HepG2 (cell line): ENCODE data around the gene IL4I1. TPM values are rescaled to one million over a fixed set of nuclear protein-coding genes. Genes with fewer than 3 reads are reported as not detected.

ENCODE experiments used
- ATF5 ChIP-seq: sonication (generic); formaldehyde crosslinking; IDR thresholded peaks from 2 replicates; pipeline ENCODE4 v1.4.0; 2020; ENCODE audit warnings: mild to moderate bottlenecking, low read depth, missing genetic modification reagents
- DMAP1 ChIP-seq: IDR thresholded peaks from 2 replicates; pipeline ENCODE4 v1.6.1; 2016
- ELF1 ChIP-seq: sonication (generic); formaldehyde crosslinking; IDR thresholded peaks from 2 replicates; pipeline ENCODE4 v1.4.0; 2020; ENCODE audit warnings: missing genetic modification reagents
- GABPB1 ChIP-seq: IDR thresholded peaks from 2 replicates; pipeline ENCODE4 v1.6.1; 2016; ENCODE audit warnings: mild to moderate bottlenecking, missing genetic modification reagents, moderate library complexity, missing compliant biosample characterization
- GTF2F1 ChIP-seq: fragments of 150-350 bp; IDR thresholded peaks from 2 replicates; pipeline ENCODE4 v1.6.1; 2014; ENCODE audit warnings: low read length
- HCFC1 ChIP-seq: fragments of 150-350 bp; IDR thresholded peaks from 2 replicates; pipeline ENCODE4 v1.6.1; 2014; ENCODE audit warnings: low read depth, low read length
- HMG20A ChIP-seq: IDR thresholded peaks from 2 replicates; pipeline ENCODE4 v1.6.1; 2016; ENCODE audit warnings: borderline replicate concordance
- HOXA9 ChIP-seq: sonication (generic); formaldehyde crosslinking; IDR thresholded peaks from 2 replicates; pipeline ENCODE4 v1.8.1; 2022; ENCODE audit warnings: missing genetic modification reagents, mild to moderate bottlenecking, moderate library complexity, borderline replicate concordance
- MLLT10 ChIP-seq: sonication (generic); formaldehyde crosslinking; IDR thresholded peaks from 2 replicates; pipeline ENCODE4 v1.4.0; 2020; ENCODE audit warnings: missing genetic modification reagents
- MXD3 ChIP-seq: IDR thresholded peaks from 2 replicates; pipeline ENCODE4 v1.6.1; 2016; ENCODE audit warnings: mild to moderate bottlenecking, missing biosample characterization, missing genetic modification reagents
- NFKBIZ ChIP-seq: IDR thresholded peaks from 2 replicates; pipeline ENCODE4 v1.6.1; 2018; ENCODE audit warnings: missing genetic modification reagents, missing compliant biosample characterization
- NONO ChIP-seq, 2 experiments: fragments of 450-650 bp in 1 of 2; sonication (generic) in 1 of 2; formaldehyde crosslinking in 1 of 2; IDR thresholded peaks in 1 of 2; conservative IDR thresholded peaks in 1 of 2; 2 replicates each; pipeline versions ENCODE4 v1.6.1 to v1.8.0; 2017 to 2022; ENCODE audit warnings: mild to moderate bottlenecking in 1 of 2, missing genetic modification reagents in 1 of 2, moderate library complexity in 1 of 2
- POLR2AphosphoS2 ChIP-seq: IDR thresholded peaks from 2 replicates; pipeline ENCODE4 v1.6.1; 2011; ENCODE audit warnings: low read depth, low read length, improper control_type of control experiment
- PTBP1 ChIP-seq: fragments of 200-400 bp; formaldehyde crosslinking; IDR thresholded peaks from 2 replicates; pipeline ENCODE4 v1.6.1; 2018; ENCODE audit warnings: low read length, low read depth; ENCODE audit not compliant: poor library complexity, severe bottlenecking
- RARG ChIP-seq: sonication (generic); formaldehyde crosslinking; IDR thresholded peaks from 2 replicates; pipeline ENCODE4 v1.4.0; 2020; ENCODE audit warnings: low read depth, mild to moderate bottlenecking, missing genetic modification reagents
- SMAD1 ChIP-seq: sonication (generic); formaldehyde crosslinking; IDR thresholded peaks from 2 replicates; pipeline ENCODE4 v1.4.0; 2020; ENCODE audit warnings: missing genetic modification reagents, low read depth, mild to moderate bottlenecking, borderline replicate concordance
- SP140L ChIP-seq: sonication (generic); formaldehyde crosslinking; IDR thresholded peaks from 2 replicates; pipeline ENCODE4 v1.4.0; 2020; ENCODE audit warnings: missing genetic modification reagents, borderline replicate concordance
- SYNCRIP ChIP-seq: fragments of 200-400 bp; formaldehyde crosslinking; IDR thresholded peaks from 2 replicates; pipeline ENCODE4 v1.6.1; 2018; ENCODE audit warnings: mild to moderate bottlenecking, low read depth, low read length; ENCODE audit not compliant: insufficient read depth
- ZBTB1 ChIP-seq: sonication (generic); formaldehyde crosslinking; IDR thresholded peaks from 2 replicates; pipeline ENCODE4 v1.4.0; 2020; ENCODE audit warnings: missing genetic modification reagents, borderline replicate concordance
- ZBTB14 ChIP-seq: sonication (generic); formaldehyde crosslinking; IDR thresholded peaks from 2 replicates; pipeline ENCODE4 v1.4.0; 2020; ENCODE audit warnings: missing genetic modification reagents
- ZNF180 ChIP-seq: sonication (generic); formaldehyde crosslinking; IDR thresholded peaks from 2 replicates; pipeline ENCODE4 v1.4.0; 2020; ENCODE audit warnings: low read depth, missing genetic modification reagents, borderline replicate concordance
- ZNF256 ChIP-seq: sonication (generic); formaldehyde crosslinking; conservative IDR thresholded peaks from 2 replicates; pipeline ENCODE4 v1.4.0; 2020; ENCODE audit warnings: missing genetic modification reagents
- ZNF264 ChIP-seq: sonication (generic); formaldehyde crosslinking; IDR thresholded peaks from 2 replicates; pipeline ENCODE4 v1.4.0; 2020; ENCODE audit warnings: missing genetic modification reagents
- ZNF331 ChIP-seq: sonication (generic); formaldehyde crosslinking; IDR thresholded peaks from 2 replicates; pipeline ENCODE4 v1.4.0; 2020; ENCODE audit warnings: missing genetic modification reagents
- ZNF572 ChIP-seq: sonication (generic); formaldehyde crosslinking; IDR thresholded peaks from 2 replicates; pipeline ENCODE4 v1.5.1; 2020; ENCODE audit warnings: mild to moderate bottlenecking, missing genetic modification reagents
- ZNF580 ChIP-seq: IDR thresholded peaks from 2 replicates; pipeline ENCODE4 v1.6.1; 2016; ENCODE audit warnings: low read depth, borderline replicate concordance
- ZNF770 ChIP-seq: sonication (generic); formaldehyde crosslinking; IDR thresholded peaks from 2 replicates; pipeline ENCODE4 v1.5.0; 2020; ENCODE audit warnings: mild to moderate bottlenecking, missing genetic modification reagents
- polyA plus RNA-seq, 8 experiments: library from polyadenylated mRNA; depleted of rRNA in 3 of 8; stranded (reverse) in 7 of 8; unstranded in 1 of 8; fragments of >200 nt; fragmentation: Illumina TruSeq in 4 of 8; extraction: Trizol in 4 of 8; gene quantifications; 2 replicates each; pipeline versions ENCODE4 v1.2.1 to v1.2.3, GENCODE V29; 2011 to 2016; ENCODE audit warnings: low read depth in 4 of 8, missing spikeins in 1 of 8, mixed read lengths in 1 of 8; ENCODE audit not compliant: insufficient read depth in 1 of 8
- total RNA-seq, 5 experiments: library from RNA; depleted of rRNA; stranded (reverse); fragments of >200 nt; fragmentation: Illumina TruSeq; extraction: Trizol; gene quantifications; 2 replicates each; pipeline ENCODE4 v1.2.3, GENCODE V29; 2016; ENCODE audit warnings: low read depth in 1 of 5

Gene IL4I1
- total and polyA plus RNA-seq, 2 of the 13 experiments (the other 11 are each of a cell fraction or from before 2014, with no cell fraction given), result not detected

- TF ChIP-seq ZBTB14 (CRISPR knock-in tag), result no peak
- no peak for TF ChIP-seq NONO (IDR thresholded peaks at IDR 0.05)
- TF ChIP-seq NONO (CRISPR knock-in tag; conservative IDR thresholded peaks at IDR 0.05), result peak; percentile 66
- no peak for TF ChIP-seq ZBTB1 (CRISPR knock-in tag)
- peak; percentile 65; the same call in 1 of the 2 replicates for TF ChIP-seq MXD3 (CRISPR knock-in tag)
- no peak for TF ChIP-seq ZNF264
- TF ChIP-seq MLLT10 (CRISPR knock-in tag), result no peak
- TF ChIP-seq ZNF256 (CRISPR knock-in tag), result no peak
- no peak for TF ChIP-seq HMG20A (CRISPR knock-in tag)
- TF ChIP-seq ELF1 (CRISPR knock-in tag), result peak; percentile 16; the same call in 1 of the 2 replicates
- TF ChIP-seq ZNF770 (CRISPR knock-in tag), result peak; percentile 51; the same call in 1 of the 2 replicates
- TF ChIP-seq ATF5, result peak; percentile 80; the same call in 1 of the 2 replicates
- TF ChIP-seq SYNCRIP, result no peak
- TF ChIP-seq HOXA9 (CRISPR knock-in tag), result no peak
- no peak for TF ChIP-seq ZNF572 (CRISPR knock-in tag)
- no peak for TF ChIP-seq PTBP1
- TF ChIP-seq ZNF180 (CRISPR knock-in tag), result no peak
- 0 out of 2 replicates have a peak, but pooled peaks have one; percentile 23 for TF ChIP-seq RARG (CRISPR knock-in tag)
- TF ChIP-seq ZNF331 (CRISPR knock-in tag), result peak; percentile 53; the same call in 1 of the 2 replicates
- TF ChIP-seq HCFC1, result peak; percentile 89
- no peak for TF ChIP-seq SP140L (CRISPR knock-in tag)
- peak; percentile 79; the same call in 1 of the 2 replicates for TF ChIP-seq DMAP1 (CRISPR knock-in tag)
- TF ChIP-seq ZNF580, result no peak; the same call in 1 of the 2 replicates
- TF ChIP-seq POLR2AphosphoS2, result no peak
- peak; percentile 96 for TF ChIP-seq GABPB1 (CRISPR knock-in tag)
- TF ChIP-seq NFKBIZ (CRISPR knock-in tag), result no peak
- no peak for TF ChIP-seq GTF2F1
- TF ChIP-seq SMAD1 (CRISPR knock-in tag), result no peak
Observed at GRCh38 chr19:49876422-49877019, 20.2 kb downstream of the IL4I1 start (continued).
